HG02852 (cell line): ENCODE data around the gene NAPG.
"Not testable (repeated sequence)": the region's sequence is repeated elsewhere in the genome, so short reads cannot be mapped to it uniquely, and the experiment has no call there.

Source experiments
- ATAC-seq: cut with Tn5 transposase; IDR thresholded peaks from one replicate; pipeline ENCODE4 v1.9.1; 2021; ENCODE audit warnings: mild to moderate bottlenecking, moderate library complexity; ENCODE audit not compliant: unreplicated experiment

The NAPG gene

GRCh38 chr18:10543277-10543676 lies 17.4 kb downstream of the NAPG start:
- no peak for ATAC-seq

- ATAC-seq: no peak
Observed at GRCh38 chr18:10544093-10544748, 18.4 kb downstream of the NAPG start.

- no peak for ATAC-seq
Observed at GRCh38 chr18:10546557-10547300, 20.9 kb downstream of the NAPG start.

- ATAC-seq: no peak
Observed at GRCh38 chr18:10552226-10552625, 26.4 kb downstream of the NAPG start.

GRCh38 chr18:10556251-10556650 lies 30.4 kb downstream of the NAPG start:
- ATAC-seq: not testable (repeated sequence)

- no peak for ATAC-seq
Observed at GRCh38 chr18:10557085-10557677, 31.4 kb downstream of the NAPG start.

GRCh38 chr18:10558243-10558966 lies 32.6 kb downstream of the NAPG start:
- no peak for ATAC-seq

GRCh38 chr18:10558967-10559298 lies 33.1 kb downstream of the NAPG start:
- ATAC-seq: no peak

GRCh38 chr18:10559553-10560451 lies 34.0 kb downstream of the NAPG start:
- peak; percentile 56 for ATAC-seq

- peak; percentile 64 for ATAC-seq
Observed at GRCh38 chr18:10560452-10561045, 34.7 kb downstream of the NAPG start.

- ATAC-seq: no peak
Observed at GRCh38 chr18:10562773-10563160, 36.9 kb downstream of the NAPG start.

- ATAC-seq: no peak
Observed at GRCh38 chr18:10563886-10564285, 38.1 kb downstream of the NAPG start.

- no peak for ATAC-seq
Observed at GRCh38 chr18:10564975-10565773, 39.3 kb downstream of the NAPG start.

GRCh38 chr18:10565835-10566234 lies 40.0 kb downstream of the NAPG start:
- ATAC-seq: no peak

- ATAC-seq: no peak
Observed at GRCh38 chr18:10566390-10566789, 40.6 kb downstream of the NAPG start.

GRCh38 chr18:10569941-10570340 lies 44.1 kb downstream of the NAPG start:
- ATAC-seq: not testable (repeated sequence)

GRCh38 chr18:10570622-10571021 lies 44.8 kb downstream of the NAPG start:
- ATAC-seq: no peak

GRCh38 chr18:10571537-10571936 lies 45.7 kb downstream of the NAPG start:
- ATAC-seq: no peak

- not testable (repeated sequence) for ATAC-seq
Observed at GRCh38 chr18:10573261-10573660, 47.4 kb downstream of the NAPG start.
